Caki2 (cell line): ENCODE results near the gene PLEKHH1. TPM values are rescaled to one million over a fixed set of nuclear protein-coding genes. Genes with fewer than 3 reads are reported as not detected.
A peak's percentile ranks its signal among the peaks of the same experiment; 100 is the strongest.

Experiments used
- DNase-seq: peaks from one replicate; pipeline ENCODE4 v3.0.0-alpha.2; 2015; ENCODE audit warnings: low read depth
- in situ Hi-C: cut with HindIII; loops from 2 replicates; pipeline ENCODE4 v1.10.0; 2016; ENCODE audit warnings: low sequenced_read_pairs, low pct_unique_long_range_greater_than_20kb, mixed read lengths
- total RNA-seq: library from RNA; depleted of rRNA; stranded (reverse); fragments of >200 nt; shearing (Covaris generic); gene quantifications from 2 replicates; pipeline ENCODE4 v1.2.3, GENCODE V29; 2014; ENCODE audit warnings: low replicate concordance

The PLEKHH1 gene
- total RNA-seq, 1 experiment from 2014 or later: 9.3 TPM

DNA sequence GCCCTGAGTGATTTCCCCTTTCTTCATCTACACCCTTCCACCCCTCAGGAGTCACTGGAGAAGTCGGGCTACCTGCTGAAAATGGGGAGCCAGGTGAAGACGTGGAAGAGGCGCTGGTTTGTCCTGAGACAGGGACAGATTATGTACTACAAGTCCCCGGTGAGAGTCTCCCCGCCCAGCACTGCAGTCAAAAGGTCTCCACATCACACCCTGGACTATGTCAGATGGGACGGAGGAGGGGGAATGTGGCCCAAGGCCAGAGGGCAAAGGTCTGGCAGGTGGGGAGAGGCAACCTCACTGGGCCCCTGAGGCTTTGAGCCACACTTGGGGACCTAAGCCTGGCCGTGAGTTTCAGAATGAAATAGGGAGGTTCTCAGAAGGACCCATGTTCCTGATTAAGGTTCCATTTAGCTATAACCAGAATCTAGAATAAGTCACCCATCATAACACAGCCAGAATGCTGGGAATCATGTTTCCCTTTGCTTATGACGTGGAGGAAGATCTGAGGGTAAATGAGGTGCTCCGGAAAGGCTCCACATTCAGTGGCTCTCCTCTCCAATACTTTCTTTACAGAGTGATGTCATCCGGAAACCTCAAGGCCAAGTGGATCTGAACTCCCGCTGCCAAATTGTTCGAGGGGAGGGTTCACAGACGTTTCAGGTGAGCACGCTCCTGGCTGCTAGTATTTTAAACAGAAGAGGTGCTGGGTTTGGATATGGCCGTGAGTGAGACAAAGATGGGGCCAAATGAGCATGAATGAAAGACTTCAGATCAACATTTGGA lies 40.3 kb downstream of the PLEKHH1 start:
- no peak for DNase-seq
- in situ Hi-C loops: no loop called here

DNA sequence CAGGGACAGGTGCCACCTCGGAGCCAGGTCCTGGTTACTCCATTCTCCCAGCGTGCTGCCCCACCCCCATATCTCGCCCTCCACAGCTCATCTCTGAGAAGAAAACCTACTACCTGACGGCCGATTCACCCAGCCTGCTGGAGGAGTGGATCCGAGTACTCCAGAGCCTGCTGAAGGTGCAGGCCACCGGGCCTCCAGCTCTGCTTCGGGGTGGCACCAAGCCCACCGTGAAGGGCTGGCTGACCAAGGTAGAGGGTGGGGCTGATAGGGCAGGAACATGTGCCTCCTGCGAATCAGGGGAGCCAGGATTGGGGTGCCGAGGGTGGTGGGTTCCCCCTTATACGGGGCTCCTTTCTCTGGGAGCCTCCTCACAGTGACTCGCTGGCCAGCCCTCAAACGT lies 41.1 kb downstream of the PLEKHH1 start:
- DNase-seq: no peak
- in situ Hi-C loops: no loop called here

DNA sequence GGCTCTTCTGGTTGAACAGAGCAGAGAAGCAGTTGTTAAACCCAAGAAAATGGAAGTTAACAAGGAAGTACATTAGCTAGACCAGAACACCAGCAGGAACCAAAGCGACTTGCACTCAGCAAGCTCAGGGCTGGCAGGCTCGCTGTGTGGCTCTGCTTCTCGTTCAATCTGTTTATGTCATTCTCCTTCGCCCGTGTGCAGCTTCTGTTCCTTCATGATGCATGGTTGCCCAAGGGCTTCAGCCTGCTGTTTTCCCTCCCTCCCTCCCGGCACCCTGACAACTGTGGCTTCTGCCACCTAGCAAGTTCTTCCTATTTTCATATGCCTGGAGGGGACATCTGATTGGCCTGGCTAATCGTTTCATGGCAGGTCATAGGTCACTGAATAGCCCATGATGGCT lies 41.7 kb downstream of the PLEKHH1 start:
- in situ Hi-C loops: no loop called here
- DNase-seq: no peak

DNA sequence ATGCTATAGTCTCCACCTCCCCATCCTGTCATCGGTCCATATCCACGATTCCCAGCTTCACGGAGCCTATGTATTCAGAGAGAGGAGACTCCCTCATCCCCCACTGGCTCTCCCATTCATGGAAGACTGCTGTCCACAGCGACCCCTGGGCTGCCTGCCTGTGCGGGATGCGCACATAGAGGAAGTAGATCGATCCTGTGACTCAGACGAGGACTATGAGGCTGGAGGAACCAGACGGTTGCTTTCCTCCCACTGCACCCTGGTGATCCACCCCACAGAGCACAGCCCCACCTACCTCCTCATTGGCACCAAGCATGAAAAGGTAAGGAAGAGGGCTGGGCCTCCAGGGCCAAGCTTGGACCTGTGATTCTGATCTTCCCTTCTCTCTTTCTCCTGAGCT lies 42.6 kb downstream of the PLEKHH1 start:
- in situ Hi-C loops: no loop called here
- DNase-seq: no peak

DNA sequence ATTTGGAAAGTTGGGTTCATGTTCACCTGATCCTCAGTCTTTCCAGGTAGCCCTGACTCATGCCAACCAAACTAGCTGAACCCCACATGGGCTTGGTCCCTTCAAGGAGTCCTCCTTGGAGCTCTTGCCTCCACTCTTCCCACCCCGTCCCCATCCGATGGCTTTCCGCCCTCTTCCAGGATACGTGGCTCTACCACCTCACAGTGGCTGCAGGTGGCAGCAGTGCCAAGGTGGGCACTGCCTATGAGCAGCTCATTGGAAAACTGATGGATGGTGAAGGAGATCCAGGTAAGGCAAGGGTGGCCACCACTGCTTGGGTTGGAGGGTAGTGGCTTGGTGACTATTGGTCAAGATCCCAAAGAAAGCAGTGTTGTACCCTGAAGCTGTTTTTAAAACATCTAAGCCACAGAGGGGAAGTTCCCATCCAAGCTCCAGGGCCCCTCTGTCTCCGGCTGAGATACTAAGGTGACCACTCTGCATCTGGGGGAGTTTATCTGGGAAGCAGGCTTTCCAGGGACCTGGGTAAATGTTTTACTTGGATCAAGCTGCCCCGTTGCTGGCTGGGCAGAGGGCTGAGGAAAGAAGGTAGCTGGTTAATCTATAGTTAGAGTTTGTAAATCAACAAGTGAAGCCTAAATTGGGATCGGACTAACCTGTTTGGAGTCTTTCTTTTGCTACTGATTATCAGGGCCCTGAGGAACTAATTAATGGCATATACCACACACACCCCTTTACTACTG lies 43.3 kb downstream of the PLEKHH1 start:
- in situ Hi-C loops: no loop called here
- no peak for DNase-seq

DNA sequence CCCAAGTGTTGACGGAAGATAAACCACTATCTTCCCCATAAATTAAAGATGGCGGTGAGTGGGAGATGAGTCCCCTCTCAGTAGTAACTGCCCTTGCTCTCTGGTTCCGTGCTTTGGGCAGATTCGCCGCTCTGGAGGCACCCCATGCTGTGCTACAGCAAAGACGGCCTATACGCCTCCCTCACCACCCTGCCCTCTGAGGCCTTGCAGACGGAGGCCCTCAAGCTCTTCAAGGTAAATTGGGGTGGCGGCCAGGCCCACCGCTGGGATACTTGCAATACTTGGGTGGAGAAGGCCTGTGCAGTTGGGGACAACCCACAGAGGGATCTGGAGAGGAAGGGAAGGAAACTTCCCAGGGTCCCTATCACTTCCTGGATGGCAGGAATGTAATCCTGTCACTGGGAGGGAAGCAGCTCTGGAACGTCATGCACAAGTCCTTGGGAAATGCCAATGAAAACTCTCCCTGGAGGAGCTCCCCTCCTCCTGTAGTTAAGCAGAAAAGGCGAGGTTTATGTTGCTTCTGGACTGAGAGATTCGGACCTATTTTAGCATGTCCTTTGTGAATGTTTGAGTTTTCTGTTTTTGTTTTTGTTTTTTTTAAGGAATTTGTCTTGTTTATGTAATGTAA lies 44.2 kb downstream of the PLEKHH1 start:
- in situ Hi-C loops: no loop called here
- DNase-seq: no peak

DNA sequence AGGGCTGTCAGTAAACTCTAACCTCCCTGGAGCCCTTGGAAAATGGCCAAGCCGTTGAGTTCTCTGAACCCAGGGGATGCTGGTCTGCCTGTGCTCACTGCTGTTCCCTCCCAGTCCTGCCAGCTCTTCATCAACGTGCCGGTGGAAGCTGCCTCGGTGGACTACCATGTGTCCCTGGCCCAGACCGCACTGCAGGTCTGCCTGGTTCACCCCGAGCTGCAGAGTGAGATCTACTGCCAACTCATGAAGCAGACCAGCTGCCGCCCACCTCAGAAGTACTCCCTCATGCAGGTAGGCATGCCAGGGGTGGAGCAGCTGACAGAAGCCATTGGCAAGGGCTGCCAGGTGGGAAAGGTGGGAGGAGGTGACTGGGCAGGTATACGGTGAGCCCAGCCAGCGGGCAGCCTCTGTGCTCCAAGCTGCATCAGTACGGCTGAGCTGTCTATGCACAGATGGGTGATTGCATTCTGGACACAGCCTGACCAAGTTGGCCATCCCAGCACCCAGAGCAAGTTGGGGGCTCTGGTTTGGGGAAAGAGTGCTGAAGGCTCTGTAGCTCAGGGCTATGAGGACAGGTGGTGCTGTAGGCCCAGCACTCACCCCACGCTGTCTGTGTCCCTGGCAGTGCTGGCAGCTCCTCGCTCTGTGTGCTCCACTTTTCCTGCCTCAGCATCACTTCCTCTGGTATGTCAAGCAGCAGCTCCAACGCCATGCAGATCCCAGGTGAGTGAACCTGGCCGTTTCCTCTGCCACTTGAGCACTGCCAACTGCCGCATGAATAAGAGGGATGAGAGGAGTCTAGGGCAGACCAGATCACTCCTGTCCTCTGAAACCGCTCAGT lies 45.0 kb downstream of the PLEKHH1 start:
- in situ Hi-C loops: no loop called here
- DNase-seq: no peak

DNA sequence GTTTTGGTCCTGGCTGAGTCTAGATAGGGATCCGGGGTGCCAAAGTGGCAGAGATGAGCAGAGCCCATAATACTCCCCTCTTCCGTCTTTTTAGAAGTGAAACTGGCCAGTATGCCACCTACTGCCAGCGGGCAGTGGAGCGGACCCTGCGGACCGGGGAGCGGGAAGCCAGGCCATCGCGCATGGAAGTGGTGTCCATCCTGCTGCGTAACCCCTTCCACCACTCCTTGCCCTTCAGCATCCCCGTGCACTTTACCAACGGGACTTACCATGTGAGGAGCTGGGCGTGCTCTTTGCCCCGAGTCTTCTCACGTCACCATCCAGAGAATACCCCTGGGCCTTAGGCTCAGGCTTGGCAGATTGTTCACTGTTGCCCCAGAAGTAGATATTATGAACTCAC lies 46.0 kb downstream of the PLEKHH1 start:
- no peak for DNase-seq
- in situ Hi-C loops: no loop called here

DNA sequence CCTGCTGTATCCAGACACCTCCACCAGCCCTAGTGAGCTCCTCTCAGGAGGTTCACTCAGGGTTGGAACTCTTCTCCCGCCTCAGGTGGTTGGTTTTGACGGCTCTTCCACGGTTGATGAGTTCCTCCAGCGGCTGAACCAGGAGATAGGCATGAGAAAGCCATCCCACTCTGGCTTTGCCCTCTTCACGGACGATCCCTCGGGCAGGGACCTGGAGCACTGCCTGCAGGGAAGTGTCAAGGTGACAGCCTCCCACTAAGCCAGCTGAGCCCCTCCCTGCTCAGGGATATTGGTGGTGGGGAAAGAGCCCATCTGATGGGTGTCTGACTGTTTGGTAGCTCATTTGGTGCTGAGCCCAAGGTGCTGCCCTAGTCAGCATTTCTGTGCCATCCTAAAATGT lies 46.5 kb downstream of the PLEKHH1 start:
- in situ Hi-C loops: no loop called here
- no peak for DNase-seq

DNA sequence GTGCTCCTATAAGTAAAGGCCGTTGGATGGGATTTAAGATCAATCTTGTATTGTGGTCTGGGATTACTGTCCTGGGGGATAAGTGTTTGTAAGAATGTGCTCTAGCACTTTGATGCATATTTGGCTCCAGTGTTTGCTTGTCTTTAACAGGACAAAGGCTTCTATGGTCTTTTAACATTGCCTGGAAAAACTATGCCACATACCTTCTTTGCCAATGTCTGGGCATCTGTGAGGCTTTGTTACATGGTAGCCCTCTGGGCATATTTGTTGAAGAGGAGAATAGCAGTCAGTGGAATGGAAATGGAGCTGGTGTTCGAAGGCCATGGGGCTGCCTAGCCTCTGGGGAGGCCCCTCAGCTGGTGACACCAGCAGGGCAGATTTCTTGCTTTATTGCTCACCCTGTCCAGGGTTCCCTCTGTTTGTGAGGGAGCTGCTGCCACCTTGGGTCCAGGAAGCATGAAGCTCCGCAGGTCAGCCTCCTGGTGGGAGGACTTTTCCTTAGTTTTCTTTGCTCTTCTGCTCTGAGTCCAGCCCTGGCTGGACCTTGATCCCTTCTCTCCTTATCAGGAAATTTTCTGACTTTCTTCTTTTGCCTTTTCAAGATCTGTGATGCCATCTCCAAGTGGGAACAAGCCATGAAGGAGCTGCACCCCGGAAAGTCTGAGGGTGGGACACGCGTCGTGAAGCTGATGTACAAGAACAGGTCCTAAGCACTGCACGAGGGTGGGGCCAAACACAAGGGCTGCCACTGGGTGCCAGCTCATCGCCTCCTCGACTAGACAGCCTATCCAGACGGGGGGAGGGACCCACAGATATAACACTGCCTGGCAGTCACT lies 47.5 kb downstream of the PLEKHH1 start:
- no peak for DNase-seq
- in situ Hi-C loops: no loop called here

DNA sequence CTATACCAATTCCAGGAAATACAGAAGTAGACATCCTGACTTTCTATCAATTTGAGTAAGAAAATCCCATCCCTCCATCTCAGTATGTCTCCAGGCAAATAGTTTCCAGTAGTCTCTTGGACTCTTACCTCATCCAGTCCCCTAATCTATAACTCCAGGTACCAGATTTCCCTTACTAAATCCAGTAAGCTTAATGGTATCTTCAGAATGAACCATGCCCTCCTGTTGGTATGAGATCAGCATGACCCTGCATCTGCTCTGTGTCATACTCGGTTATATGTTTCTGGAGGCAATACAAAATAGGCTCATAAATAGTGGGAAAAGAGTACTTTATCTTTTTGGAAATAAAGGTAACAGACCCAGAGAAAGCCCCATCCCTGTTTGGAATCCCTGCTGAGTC lies 48.6 kb downstream of the PLEKHH1 start:
- DNase-seq: no peak
- in situ Hi-C loops: no loop called here

DNA sequence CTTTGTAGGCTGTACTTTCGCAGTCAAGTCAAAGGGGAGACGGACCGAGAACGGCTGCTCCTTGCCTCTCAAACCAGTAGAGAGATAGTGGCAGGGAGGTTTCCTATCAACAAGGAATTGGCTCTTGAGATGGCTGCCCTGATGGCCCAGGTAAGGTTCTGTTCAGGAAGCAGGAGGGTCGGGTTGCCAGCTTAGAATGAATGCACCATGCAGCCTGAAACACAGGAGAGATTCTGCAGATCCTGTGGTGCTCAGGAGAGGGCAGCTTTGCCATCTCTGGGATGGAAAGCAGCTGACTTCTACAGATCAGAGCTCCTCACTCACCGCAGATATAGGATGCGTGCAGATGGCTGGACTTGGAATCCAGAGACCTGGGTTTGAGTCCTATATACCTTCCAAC lies 49.0 kb downstream of the PLEKHH1 start:
- in situ Hi-C loops: no loop called here
- DNase-seq: no peak

DNA sequence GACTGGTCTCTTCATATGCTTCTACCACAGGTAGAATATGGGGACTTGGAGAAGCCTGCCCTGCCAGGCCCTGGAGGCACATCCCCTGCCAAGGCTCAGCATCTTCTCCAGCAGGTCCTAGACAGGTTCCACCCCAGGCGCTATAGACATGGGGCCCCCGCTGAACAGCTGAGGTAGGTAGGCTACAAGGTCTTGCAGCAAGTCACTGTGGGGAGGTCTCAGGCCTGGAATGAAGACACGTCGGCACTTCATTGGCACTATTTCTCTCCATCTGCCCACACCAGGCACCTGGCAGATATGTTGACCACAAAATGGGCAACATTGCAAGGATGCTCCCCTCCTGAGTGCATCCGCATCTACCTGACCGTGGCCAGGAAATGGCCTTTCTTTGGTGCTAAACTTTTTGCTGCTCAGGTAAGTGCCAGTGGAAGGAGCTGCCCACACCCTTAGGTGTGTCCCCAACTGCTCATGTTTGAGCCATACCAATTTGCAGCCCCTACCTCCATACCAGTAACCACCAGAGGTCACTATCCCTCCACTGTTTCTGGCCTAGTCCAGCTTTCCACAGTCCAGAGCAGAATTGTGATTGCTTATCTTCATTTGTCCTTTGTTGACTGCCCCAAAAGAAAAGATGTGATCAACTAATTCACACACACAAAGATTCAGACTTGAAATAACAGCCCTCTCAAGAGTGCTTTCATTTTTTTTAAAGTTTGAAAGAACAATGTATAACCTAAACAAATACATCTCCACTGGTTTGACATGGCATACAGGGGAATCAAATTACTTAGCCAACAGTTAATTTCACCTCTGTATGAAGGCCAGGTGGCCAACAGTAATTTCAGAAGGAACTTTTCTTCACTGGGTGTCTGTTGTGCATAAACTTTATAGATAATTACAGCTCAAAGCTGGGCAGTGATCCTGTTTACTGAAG lies 50.9 kb downstream of the PLEKHH1 start:
- in situ Hi-C loops: no loop called here
- DNase-seq: peak; percentile 26

DNA sequence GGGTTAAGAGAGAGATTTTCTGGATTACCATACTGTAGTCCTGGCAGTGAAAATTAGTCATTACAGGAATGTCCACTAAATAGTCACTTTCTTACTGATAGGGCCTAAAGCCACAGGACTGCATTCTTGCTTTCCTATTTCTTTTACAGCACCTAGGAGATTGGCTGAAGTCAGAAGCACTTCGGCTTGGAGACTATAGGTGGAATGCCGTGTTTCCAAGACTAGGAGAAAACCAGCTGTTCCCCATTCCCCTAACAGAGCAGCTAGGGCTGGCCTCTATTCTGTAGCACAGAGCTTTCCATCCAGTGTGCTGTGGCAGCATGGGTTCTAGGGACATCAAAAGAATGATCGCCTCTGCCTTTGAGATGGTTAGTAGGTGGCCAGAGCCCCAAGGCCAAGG lies 51.9 kb downstream of the PLEKHH1 start:
- DNase-seq: no peak
- in situ Hi-C loops: no loop called here

DNA sequence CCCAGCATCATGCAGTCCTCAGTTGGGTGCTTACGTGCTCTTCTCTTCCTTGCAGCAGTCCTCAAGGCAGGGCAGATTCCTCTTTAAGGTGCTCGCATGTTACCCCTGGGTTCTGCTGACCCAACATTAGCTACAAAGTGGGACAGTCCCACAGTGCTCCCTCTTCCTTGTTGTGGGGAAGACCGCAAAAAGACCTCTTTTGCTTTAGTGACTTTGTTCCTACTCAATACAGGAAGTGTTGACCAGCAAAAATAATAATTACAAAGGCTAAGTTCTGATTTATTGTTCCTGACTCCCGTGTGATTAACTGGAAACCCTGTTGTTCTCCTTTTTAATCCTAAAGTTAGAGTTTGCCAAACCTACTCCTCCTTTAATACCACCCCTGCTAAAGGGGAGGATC lies 53.3 kb downstream of the PLEKHH1 start:
- in situ Hi-C loops: no loop called here

DNA sequence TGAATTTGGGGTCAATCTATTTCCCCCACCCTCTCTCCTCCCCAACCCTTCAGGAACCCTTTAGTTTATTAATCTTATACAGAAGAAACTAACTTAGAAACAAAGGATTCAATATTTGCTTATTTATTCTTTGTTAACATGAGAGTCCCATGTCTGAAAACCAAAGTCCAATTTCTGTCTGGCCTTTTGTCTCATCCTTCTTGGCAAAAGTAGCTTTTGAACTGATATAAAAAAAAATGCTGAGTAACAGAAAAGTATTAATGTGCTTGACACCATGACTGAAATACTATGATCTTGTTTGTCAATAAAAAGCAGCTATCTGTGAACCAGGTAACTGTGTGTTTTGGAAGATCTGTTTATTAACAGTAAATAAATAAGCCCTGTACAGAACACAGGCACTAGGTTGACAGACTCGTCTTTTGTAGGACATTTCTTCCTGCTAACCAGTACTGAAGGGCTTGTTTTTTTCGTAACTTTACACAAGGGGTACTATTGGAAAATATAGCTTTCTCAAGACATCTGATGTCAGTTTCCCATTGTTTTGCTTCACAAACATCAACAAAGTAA lies 56.2 kb downstream of the PLEKHH1 start:
- DNase-seq: no peak
- in situ Hi-C loops: no loop called here

More for the DNA sequence above, 53.3 kb downstream of the PLEKHH1 start:
- no peak for DNase-seq
